Midbrain (tissue), 1 donor: Measurements from ENCODE around the gene DMTF1.
A peak's percentile ranks its signal among the peaks of the same experiment; 100 is the strongest.
"Not testable (repeated sequence)": the region's sequence is repeated elsewhere in the genome, so short reads cannot be mapped to it uniquely, and the experiment has no call there.

Experiments used
- DNase-seq: peaks from one replicate; lab custom pipeline; 2025; lab: John Stamatoyannopoulos, UW

The DMTF1 gene

GRCh38 chr7:87199241-87199640, 47.0 kb downstream of the DMTF1 start:
- DNase-seq: no peak

GRCh38 chr7:87199700-87200450, 47.6 kb downstream of the DMTF1 start:
- no peak for DNase-seq

- DNase-seq: no peak
Measured at GRCh38 chr7:87202208-87202607, 50.0 kb downstream of the DMTF1 start.

- no peak for DNase-seq
Measured at GRCh38 chr7:87202705-87203104, 50.5 kb downstream of the DMTF1 start.

DNA sequence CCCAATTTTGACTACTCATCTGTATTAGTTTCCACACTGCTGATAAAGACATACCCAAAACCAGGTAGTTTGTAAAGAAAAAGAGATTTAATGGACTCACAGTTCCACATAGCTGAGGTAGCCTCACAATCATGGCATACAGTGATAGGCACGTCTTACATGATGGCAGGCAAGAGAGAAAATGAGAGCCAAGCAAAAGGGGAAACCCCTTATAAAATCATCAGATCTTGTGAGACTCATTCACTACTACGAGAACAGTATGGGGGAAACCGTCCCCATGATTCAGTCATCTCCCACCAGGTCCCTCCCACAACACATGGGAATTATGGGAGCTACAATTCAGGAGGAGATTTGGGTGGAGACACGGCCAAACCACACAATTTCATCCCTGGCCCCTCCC, 51.7 kb downstream of the DMTF1 start:
- DNase-seq: not testable (repeated sequence)

DNA sequence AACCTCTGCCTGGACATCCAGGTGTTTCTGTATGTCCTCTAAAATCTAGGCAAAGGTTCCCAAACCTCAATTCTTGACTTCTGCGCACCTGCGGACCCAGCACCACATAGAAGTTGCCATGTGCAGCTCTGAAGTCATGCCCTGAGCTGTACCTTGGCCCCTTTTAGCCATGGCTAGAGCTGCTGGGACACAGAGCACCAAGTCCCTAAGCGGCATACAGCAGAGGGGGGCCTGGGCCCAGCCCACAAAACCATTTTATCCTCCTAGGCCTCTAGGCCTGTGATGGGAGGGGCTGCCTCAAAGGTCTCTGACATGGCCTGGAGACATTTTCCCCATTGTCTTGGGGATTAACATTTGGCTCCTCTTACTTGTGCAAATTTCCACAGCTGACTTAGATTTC, 52.7 kb downstream of the DMTF1 start:
- DNase-seq: no peak

DNA sequence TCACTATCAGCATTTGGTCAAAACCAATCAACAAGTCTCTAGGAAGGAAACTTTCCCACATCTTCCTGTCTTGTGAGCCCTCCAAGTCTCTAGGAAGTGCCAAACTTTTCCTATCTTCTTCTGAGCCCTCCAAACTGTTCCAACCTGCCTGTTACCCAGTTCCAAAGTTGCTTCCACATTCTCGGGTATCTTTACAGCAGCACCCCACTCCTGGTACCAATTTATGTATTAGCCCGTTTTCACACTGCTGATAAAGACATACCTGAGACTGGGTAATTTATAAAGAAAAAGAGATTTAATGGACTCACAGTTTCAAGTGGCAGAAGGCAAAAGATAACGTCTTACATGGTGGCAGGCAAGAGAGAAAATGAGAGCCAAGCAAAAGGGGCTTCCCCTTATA, 53.4 kb downstream of the DMTF1 start:
- not testable (repeated sequence) for DNase-seq

- no peak for DNase-seq
Measured at GRCh38 chr7:87206361-87206760, 54.1 kb downstream of the DMTF1 start.

DNA sequence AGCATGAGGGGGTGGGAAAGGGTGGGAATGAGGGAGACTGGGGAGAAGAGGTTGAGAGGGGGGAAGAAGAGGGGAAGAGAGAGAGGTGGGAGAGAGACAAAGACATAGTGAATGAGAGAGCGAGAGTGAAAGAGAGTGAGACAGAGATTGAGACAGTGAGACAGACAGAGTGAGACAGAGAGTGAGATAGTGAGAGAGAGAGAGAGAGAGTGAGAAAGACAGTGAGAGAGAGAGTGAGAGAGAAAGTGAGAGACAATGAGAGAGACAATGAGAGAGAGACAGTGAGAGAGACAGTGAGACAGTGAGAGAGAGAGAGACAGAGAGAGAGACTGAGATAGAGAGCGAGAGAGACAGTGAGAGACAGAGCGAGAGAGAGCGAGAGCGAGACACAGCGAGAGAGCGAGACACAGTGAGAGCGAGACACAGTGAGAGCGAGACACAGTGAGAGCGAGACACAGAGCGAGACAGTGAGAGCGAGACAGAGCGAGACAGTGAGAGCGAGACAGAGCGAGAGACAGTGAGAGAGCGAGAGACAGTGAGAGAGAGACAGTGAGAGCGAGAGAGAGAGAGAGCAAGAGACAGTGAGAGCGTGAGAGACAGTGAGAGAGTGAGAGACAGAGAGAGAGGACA, 57.2 kb downstream of the DMTF1 start:
- no peak for DNase-seq

DNA sequence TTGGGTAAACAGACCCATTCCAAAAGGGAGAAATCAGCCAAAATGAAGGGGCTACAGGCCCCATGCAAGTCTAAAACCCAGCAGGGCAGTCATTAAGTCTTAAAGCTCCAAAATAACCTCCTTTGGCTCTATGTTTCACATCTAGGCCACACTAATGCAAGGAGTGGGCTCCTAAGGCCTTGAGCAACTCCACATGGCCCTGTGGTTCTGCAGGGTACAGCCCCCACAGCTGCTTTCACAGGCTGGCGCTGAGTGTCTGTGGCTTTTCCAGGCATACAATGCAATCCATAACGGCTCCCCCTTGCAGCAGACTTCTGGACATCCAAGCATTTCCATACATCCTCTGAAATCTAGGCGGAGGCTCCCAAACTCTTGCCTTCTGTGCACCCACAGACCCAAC, 58.3 kb downstream of the DMTF1 start:
- no peak for DNase-seq

DNA sequence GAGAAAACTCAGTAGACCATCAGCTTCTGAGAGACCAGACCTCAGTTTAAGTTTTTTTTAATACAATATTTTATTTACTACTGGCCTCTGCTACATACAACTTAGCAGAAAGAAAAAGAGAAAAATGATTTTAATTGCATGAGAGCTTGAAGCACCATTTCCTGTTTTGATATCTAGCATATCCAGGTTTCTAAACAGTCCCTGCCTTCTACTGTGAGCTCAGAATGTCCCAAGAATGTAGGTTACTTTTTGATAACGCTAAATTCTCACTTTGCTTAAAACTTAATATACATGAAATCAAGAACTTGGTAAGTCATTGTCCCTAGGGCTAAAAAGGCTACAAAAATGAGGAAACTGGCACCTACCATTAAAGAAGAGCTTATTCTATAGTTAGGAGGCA, 60.2 kb downstream of the DMTF1 start:
- DNase-seq: no peak

DNA sequence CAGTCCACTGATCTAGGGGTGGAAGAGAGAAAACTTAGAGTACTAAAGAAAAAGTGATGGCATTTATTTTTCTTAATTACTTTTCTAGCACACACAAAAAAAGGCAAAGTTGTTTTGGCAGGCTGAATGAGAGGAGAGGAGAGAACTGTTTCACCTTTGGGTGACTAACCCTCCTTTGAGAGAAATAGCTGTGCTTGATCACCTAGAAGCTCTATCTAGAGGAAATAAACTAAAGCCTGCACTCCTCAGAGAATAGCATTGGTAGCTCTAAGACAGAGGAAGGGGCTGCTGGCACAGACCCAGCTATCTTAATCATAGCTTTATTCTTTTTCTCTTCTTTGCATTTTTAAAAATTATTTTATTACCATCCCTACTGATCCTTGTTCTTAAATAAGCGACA, 61.0 kb downstream of the DMTF1 start:
- no peak for DNase-seq

DNA sequence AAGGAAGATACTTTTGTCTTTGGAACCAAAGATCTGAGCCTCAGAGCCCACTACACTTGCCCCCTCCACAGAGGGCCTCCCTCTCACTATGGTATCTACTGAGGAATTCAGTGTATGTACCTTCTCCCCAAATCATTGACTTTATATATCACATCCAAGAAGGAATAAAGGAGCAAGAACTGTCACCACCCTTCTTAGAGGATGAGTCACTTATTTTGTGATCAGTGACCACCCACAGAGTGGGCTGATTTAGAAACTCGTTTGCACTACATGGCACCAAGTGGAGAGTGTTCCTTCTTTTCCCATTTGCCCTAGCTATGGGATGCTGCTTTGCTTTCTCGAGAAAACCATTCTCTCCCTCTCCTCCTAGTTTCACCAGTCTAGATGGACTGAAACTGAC, 61.6 kb downstream of the DMTF1 start:
- no peak for DNase-seq

DNA sequence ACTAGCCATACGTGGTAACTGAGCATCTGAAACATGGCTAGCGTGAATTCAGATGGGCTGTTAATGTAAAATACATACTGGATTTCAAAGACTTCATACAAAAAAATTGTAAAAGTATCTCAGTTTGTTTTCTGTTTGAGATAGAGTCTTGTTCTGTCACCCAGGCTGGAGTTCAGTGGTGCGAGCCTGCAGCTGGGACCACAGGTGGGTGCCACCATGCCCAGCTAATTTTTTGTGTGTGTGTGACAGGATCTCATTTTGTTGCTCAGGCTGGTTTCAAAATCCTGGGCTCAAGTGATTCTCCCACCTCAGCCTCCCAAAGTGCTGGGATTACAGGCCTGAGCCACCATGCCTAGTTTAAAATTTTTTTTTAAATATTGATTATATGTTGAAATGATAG, 62.8 kb downstream of the DMTF1 start:
- no peak for DNase-seq

DNA sequence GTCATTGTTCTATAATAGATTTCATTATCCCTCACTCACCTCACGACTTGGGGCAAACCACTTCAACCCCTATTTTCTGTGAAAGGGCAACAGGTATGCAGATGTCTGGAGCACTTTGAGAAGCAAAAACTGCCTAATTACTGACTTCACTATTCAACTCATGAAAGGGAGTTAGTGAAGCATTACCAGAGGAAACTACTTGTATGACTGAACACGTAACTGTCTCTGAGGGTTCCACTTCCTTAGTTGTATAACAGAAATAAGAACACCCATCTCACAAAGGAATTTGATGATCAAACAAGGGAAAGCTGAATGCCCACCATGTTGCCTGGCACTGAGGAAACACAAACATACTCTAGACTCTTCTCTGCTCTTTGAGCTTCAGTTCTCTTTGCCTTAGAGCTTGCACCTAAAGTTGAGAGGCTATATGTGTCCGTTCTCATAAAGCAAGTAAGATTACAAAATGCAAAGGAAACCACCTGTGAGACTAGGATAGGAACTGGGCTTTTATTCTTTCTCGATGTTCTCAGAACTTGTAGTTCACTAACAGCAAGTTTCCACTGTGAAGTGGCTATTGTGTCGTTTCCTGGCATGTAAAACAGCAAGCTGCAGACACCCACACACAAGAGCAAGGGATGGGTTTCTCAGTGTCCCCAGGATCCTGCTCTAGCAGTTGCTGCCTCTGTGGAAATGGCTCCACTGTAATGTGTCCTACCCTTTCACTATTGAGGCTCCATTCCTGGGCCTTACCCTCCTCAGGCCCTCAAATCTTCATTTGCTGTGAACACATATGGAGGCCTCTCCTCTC, 64.7 kb downstream of the DMTF1 start:
- DNase-seq: no peak

DNA sequence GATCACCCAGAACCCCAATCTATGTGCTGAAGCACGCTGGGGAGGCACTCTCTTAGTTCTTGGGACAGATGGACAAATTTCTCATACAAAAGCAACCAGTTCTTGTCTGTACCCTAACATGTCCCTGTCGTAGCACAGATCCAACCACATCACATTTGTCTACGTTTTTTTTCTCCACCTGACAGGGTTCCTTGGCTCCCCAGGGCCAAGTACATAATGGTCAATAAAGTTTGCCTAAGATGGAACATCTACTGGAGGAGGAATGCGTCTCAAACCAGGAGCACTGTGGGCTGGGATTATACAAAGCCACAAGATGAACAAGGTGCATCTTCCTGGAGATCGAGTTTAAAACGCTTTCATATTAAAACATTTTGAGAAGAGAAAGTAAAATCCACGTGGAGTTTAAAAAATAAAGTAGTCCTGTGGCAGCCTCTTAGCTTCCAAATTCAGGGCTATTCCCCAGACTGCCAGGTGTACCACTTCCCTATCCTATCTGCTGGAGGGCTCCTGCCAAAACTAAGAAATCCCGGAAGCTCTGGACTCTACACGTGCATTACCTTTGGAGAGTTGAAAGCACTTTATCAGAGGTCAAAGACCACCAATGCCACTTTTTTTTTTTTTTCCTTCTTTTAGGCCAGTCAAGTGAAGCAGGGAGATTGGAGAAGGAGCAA, 65.9 kb downstream of the DMTF1 start:
- DNase-seq: no peak

DNA sequence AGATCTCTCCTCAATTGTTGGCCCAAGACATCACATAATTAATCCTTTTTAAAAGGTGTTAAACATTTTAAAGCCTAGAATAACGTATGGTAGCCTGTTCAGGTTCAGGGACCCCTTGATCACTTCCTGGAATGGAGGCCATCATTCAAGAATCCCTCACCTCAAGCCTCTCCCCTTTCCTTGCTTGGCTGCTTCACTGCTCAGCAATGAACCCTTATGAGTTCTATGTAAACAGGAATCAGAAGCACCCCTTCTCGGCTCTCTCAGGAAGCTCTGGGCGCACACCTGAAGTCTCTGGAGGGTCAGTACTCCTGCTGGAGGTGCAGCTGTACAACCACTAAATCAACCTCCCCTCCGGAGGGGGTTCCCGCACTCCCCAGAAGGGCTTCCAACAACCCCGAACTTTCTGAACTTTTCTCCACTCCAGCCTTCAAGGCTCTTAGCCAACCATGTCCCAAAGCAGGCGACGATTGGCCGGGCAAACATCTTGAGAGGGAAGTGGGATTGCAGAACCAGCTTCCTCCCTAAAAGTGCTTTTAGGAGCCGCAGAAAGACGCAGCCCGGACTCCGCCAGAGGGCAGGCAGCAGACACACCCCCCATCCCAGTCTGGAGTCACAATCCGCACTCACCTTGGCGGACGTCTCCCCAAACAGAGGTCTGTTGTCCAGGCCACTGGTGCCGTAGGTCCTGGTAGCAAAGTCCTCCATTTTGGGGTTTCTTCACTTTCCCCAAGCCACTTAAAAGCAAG, 66.7 kb downstream of the DMTF1 start:
- DNase-seq: peak; percentile 45

DNA sequence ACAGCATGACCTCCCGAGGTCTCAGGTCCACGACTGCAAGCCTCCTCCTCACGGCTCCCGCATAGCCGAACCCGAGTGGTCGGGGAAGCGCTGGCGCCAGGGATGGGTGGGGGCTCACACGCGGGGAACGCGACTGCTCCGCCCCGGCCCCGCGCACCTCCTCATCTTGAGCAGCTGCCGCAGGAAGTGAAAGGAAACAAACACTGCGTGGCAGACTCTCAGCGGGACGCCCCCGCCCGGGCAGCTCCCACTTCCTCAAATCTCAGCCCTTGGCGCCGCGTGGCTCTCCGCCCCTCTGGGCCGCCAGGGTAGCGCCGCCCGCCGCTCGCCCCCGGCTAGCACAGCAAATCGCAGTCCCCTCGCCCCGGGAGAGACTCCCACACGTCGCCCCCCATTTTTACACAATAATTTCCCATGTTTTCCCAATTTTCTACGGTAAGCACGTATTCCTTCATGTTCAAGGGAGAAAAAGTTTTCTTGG, 67.3 kb downstream of the DMTF1 start, which contains the start of gene TMEM243:
TSS of gene TMEM243 (minus strand) at position 188 of the 481 bp plus-strand sequence. CDS start 229 bp downstream, outside the sequence.
- peak; percentile 65 for DNase-seq

DNA sequence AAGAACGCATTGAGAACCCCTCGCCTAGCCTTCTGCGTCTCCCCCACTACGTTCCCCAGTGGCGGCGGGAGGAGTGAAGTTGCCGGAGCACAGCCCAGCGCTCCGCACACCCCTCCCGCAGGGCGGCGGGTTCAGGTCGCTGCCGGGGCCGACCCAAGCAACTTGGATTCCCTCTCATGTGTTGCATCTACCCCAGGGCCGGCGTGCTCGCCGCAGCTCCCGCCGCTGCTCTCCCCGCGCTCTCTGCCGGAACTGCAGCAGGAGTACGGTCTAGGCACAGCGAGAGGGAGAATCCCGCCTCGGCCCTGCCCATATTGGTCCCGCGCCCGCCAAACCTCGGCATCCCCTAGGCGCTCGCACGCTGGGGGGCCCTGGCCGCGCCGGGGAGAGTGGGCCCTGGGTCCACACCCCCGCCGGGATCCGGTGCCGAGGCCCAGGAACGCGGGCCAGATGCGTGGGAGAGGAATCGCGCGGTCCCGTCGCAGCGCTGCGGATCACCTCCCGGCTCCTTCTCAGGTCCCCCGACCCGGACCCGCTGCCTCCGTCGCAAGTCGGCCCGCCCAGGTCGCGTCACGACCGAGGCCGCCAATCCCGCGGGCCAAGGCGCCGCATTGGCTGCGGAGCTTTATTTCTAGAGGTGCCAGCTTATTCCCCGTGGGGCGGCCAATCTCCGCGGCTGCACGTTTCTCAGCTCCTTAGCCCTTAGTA, 67.9 kb downstream of the DMTF1 start:
- peak; percentile 84 for DNase-seq

GRCh38 chr7:87220734-87221215, 68.5 kb downstream of the DMTF1 start:
- peak; percentile 59 for DNase-seq

DNA sequence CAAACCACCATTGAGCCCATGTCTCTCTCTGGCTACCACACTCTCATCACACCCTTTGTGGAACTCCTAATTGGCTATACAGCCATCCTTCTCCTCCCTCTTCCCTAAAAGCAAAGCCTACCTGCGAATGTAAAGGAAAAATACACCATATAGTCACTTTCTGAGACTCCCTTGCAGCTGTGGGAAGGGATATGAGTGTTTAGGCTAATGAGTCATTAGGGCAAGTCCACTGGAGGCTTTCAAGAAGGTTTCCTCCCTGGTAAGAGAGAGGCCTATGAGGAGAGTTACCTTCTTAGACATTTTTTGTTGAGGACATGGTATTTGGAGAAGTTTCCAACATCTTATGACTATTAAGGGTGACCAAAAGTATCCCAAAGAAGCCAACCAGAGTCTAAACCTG, 71.4 kb downstream of the DMTF1 start:
- no peak for DNase-seq
